Heart left ventricle (tissue), 16 donors: ENCODE measurements around the gene SEMA6A. TPM values are rescaled to one million over a fixed set of nuclear protein-coding genes. Genes with fewer than 3 reads are reported as not detected.

Experiments
- ATAC-seq, 4 donors: fragments of 200-7000 bp; cut with Tn5 transposase; one replicate each; pipeline ENCODE4 v1.9.1; 2020 to 2022; ENCODE audit warnings: moderate library complexity in 4 of 4, mild to moderate bottlenecking in 3 of 4, moderate number of reproducible peaks in 1 of 4
- DNase-seq, 5 donors: peaks; one replicate each; pipeline ENCODE4 v3.0.0-alpha.2; 2020
- H3K27ac ChIP-seq, 12 donors: fragments of 200-600 bp; sonication (generic) in 4 of 12; one replicate each; pipeline versions ENCODE4 v1.5.0 to v1.8.0; 2016 to 2022; ENCODE audit warnings: mild to moderate bottlenecking in 2 of 12
- H3K27me3 ChIP-seq, 9 donors: fragments of 200-600 bp; sonication (generic) in 2 of 9; one replicate each; pipeline versions ENCODE4 v1.5.1 to v1.8.0; 2016 to 2022; ENCODE audit warnings: mild to moderate bottlenecking in 3 of 9
- H3K36me3 ChIP-seq, 9 donors: fragments of 200-600 bp; sonication (generic) in 2 of 9; one replicate each; pipeline versions ENCODE4 v1.5.0 to v1.8.0; 2018 to 2022; ENCODE audit warnings: mild to moderate bottlenecking in 2 of 9
- H3K4me1 ChIP-seq, 12 donors: fragments of 200-600 bp; sonication (generic) in 4 of 12; one replicate each; pipeline versions ENCODE4 v1.5.0 to v1.8.0; 2016 to 2022; ENCODE audit warnings: mild to moderate bottlenecking in 3 of 12
- H3K4me3 ChIP-seq, 12 donors: fragments of 200-600 bp; sonication (generic) in 4 of 12; one replicate each; pipeline versions ENCODE4 v1.5.0 to v1.8.0; 2017 to 2022; ENCODE audit warnings: mild to moderate bottlenecking in 9 of 12, moderate library complexity in 4 of 12
- H3K9me3 ChIP-seq, 12 donors: fragments of 200-600 bp; sonication (generic) in 4 of 12; one replicate each; pipeline versions ENCODE4 v1.5.0 to v1.8.0; 2016 to 2022; ENCODE audit warnings: mild to moderate bottlenecking in 1 of 12
- POLR2A ChIP-seq, 2 donors: fragments of 450-650 bp; IDR thresholded peaks; one replicate each; pipeline ENCODE4 v1.6.1; 2017; ENCODE audit warnings: antibody characterized with exemption in 2 of 2, mild to moderate bottlenecking in 2 of 2, moderate library complexity in 2 of 2
- WGBS, 4 donors: extraction: QIAGEN DNeasy Blood & Tissue Kit in 2 of 4; methylation state at CpG; one replicate each; pipeline versions ENCODE4 v1.1.5 to v1.1.7; 2013 to 2018; 5-methylcytosine and 5-hydroxymethylcytosine counted together
- intact Hi-C, 10 donors: fragments of 100-400 bp; cut with DNase I; formaldehyde crosslinking; loops; one replicate each; pipeline versions ENCODE4 v1.11.1 to v1.14.2; 2022
- polyA plus RNA-seq, 2 donors: library from polyadenylated mRNA; stranded (reverse); fragments of 200-250 nt; gene quantifications; one replicate each; pipeline ENCODE4 v1.2.3, GENCODE V29; 2013
- total RNA-seq, 9 donors: library from RNA; depleted of rRNA in 2 of 9; stranded (reverse); fragments of >200 nt in 2 of 9; fragmentation: NEBNext Ultra II Directional in 3 of 9; extraction: Animal tissue kit (Norgen Biotek cat#: 25700) in 3 of 9; gene quantifications; one replicate each; pipeline versions ENCODE4 v1.1.0 to v1.2.4, GENCODE V29; 2016 to 2023
- TF ChIP-seq, protein P1 (sequence below), 12 donors: fragments of 200-600 bp; sonication (generic) in 4 of 12; IDR thresholded peaks; one replicate each; pipeline versions ENCODE4 v1.5.0 to v1.8.0; 2018 to 2022; ENCODE audit warnings: antibody characterized with exemption in 12 of 12, mild to moderate bottlenecking in 5 of 12
- donor health status: ischemic (EF 13 %, LVEDD 7.1; RV severe dilation, severe dysfunction).
- donor health status: healthy with polysubstance abuse.
- donor health status: DM: no; HTN: yes; CAD: no.
- donor health status: DM: no; HTN: no; CAD: no.
- donor health status: ischemic (EF 25% LVEDD 6.9; RV normal size, moderate dysfunction).
- donor health status: ischemic (EF 25% LVEDD 5.7; RV mildly dilated, moderate dysfunction).
- donor health status: healthy.
- donor health status: DM: yes; HTN: yes; CAD: no.
- donor health status: ischemic (EF 35%, LVEDD 5.7; RV mildly dilated, moderate dysfunction).
- donor health status: nonischemic (EF 11% LVEDD 7.7; RV severe dilation, severe dysfunction).
- donor health status: DM: yes; HTN: yes; CAD: no.
- donor health status: PGD.
- donor health status: ischemic (EF 29% LVEDD 5.4; RV normal size, mild dysfunction).
- donor health status: nonischemic (EF 23%, LVEDD 6.1; RV moderate dilation, normal function).

The SEMA6A gene
- total and polyA plus RNA-seq, 11 donors: 2.2 to 12.7 (median 6.3) TPM

DNA sequence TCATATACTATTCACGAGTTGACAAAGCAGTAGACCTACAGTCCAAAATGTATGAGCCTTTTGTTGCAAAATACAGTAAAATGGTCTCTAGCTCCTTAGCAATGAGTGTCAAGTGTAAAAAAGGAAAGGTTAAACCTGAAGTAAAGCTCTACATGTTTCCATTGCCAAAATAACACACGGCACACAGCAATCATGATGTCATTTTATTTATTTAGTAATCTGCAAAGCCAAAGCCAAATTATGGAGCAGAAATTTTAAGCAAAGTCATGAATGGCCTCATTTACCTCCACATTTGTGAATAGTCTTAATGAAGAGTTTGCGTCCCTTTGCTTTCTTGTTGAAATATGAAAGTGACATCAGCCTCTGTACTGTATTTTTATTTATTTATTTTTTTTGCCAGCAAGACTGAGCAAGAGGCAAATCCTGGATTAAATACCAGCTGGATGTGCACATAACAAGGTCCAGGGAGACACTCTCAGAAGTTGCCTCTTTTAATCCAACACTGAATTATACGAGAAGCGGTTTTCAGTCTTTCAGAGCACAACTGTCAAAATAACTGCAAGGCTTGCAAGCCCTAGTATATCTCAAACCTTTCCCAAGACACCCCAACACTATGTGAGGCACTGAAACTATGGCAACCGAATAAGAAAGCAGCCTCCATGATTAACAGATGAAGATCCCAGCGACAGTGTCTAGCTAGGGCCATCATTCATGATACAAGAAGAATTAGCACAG lies 9.7 kb downstream of the SEMA6A start:
- no peak overlapping the region for H3K27ac ChIP-seq
- peaks cover 0 to 30% (median 12%) of the 10 kb centered on the region in 12 donors for H3K4me1 ChIP-seq
- DNase-seq: no peak
- H3K4me3 ChIP-seq: no peak overlapping the region
- peak in 1 of 4 donors; percentile 41 for ATAC-seq
- no peaks in the 10 kb centered on the region for H3K9me3 ChIP-seq
- intact Hi-C loops: loop anchor here in 1 of 10 donors (10.0 kb wide), 1 partner anchor 420 kb away; no protein-coding TSS in a partner anchor
- peaks cover 0 to 11% (median 0%) of the 10 kb centered on the region in 9 donors for H3K27me3 ChIP-seq
- 67 to 77% (median 75%) methylated on average over 7 of the region's 7 CpGs for WGBS, 4 donors
- no peak for TF ChIP-seq POLR2A (IDR thresholded peaks at IDR 0.05)
- TF ChIP-seq, protein P1, sequence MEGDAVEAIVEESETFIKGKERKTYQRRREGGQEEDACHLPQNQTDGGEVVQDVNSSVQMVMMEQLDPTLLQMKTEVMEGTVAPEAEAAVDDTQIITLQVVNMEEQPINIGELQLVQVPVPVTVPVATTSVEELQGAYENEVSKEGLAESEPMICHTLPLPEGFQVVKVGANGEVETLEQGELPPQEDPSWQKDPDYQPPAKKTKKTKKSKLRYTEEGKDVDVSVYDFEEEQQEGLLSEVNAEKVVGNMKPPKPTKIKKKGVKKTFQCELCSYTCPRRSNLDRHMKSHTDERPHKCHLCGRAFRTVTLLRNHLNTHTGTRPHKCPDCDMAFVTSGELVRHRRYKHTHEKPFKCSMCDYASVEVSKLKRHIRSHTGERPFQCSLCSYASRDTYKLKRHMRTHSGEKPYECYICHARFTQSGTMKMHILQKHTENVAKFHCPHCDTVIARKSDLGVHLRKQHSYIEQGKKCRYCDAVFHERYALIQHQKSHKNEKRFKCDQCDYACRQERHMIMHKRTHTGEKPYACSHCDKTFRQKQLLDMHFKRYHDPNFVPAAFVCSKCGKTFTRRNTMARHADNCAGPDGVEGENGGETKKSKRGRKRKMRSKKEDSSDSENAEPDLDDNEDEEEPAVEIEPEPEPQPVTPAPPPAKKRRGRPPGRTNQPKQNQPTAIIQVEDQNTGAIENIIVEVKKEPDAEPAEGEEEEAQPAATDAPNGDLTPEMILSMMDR (IDR thresholded peaks at IDR 0.05): no peak
- H3K36me3 ChIP-seq: no peaks in the 10 kb centered on the region

DNA sequence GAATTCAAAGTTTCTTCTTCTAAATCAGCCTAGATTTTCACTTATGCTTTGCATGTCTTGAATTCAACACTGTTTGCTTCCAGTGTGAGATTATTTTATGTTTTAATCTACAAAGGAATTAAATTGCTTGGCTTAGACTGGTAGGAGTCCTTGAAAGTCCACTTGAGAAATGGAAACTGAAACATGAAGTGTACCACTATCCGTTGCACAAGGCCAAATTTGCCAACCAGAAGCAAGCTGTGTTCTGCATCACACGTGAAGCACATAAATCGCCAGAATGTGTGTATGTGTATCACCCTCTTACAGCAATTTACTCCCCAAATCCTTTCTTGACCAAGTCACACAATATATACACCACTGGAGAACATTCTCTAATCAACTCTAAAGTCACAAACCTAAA lies 10.3 kb downstream of the SEMA6A start:
- TF ChIP-seq, protein P1 (IDR thresholded peaks at IDR 0.05): no peak
- no peak for TF ChIP-seq POLR2A (IDR thresholded peaks at IDR 0.05)
- no peak overlapping the region for H3K4me3 ChIP-seq
- peaks cover 0 to 31% (median 12%) of the 10 kb centered on the region in 12 donors for H3K4me1 ChIP-seq
- peaks cover 0 to 5% (median 0%) of the 10 kb centered on the region in 9 donors for H3K27me3 ChIP-seq
- H3K36me3 ChIP-seq: no peaks in the 10 kb centered on the region
- H3K9me3 ChIP-seq: no peaks in the 10 kb centered on the region
- intact Hi-C loops: loop anchor here in 1 of 10 donors (10.0 kb wide), 1 partner anchor 420 kb away; no protein-coding TSS in a partner anchor
- no peak for DNase-seq
- WGBS, 4 donors: 71 to 83% (median 81%) methylated on average over 3 of the region's 3 CpGs
- H3K27ac ChIP-seq: no peak overlapping the region
- ATAC-seq: peak in 1 of 4 donors; percentile 33

DNA sequence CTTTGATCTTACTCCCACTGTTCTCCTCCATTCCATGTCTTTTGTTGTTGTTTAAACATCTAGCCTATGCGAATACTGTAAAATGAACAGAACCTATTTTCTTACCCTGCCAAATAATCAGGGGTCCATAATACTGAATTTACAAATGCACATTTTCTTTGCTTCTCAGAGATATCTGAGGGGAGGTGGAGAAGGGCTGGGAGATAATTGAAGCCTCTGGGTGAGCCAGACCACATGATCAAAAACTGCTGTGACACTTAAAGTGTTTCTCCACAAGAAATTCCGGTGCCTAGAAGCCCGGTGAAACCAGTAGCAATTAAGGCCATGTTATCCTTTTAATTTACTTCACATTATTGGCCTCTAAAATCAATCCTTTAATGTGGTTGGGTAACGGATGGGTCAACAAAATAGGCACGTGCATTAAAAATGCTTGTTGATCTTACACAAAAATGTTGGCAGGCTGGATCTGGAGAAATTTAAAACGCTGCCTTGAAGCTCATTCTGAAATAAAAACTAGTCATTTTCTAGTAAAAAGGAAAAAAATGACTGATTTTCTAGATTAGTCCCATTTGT lies 10.8 kb downstream of the SEMA6A start:
- 84 to 86% (median 86%) methylated on average over 6 of the region's 6 CpGs for WGBS, 4 donors
- intact Hi-C loops: loop anchor here in 1 of 10 donors (10.0 kb wide), 1 partner anchor 419 kb away; no protein-coding TSS in a partner anchor
- H3K27me3 ChIP-seq: peaks cover 0 to under 1% (median 0%) of the 10 kb centered on the region in 9 donors
- no peak overlapping the region for H3K27ac ChIP-seq
- ATAC-seq (no peak), DNase-seq (no peak)
- peaks cover 0 to 31% (median 12%) of the 10 kb centered on the region in 12 donors for H3K4me1 ChIP-seq
- no peaks in the 10 kb centered on the region for H3K9me3 ChIP-seq
- no peak overlapping the region for H3K4me3 ChIP-seq
- no peaks in the 10 kb centered on the region for H3K36me3 ChIP-seq
- TF ChIP-seq, protein P1 (IDR thresholded peaks at IDR 0.05): no peak
- TF ChIP-seq POLR2A (IDR thresholded peaks at IDR 0.05): no peak

DNA sequence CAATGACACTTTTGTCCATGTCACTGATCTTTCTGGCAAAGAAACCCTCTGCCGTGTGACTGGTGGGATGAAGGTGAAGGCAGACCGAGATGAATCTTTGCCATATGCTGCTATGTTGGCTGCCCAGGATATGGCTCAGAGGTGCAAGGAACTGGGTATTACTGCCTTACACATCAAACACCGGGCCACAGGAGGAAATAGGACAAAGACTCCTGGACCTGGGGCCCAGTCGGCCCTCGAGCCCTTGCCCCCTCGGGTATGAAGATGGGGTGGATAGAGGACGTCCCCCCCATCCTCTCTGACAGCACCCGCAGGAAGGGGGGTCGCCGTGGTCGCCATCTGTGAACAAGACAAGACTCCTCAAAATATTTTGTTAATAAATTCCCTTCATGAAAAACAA lies 12.0 kb downstream of the SEMA6A start:
- no peak for ATAC-seq
- Histone ChIP-seq H3K9me3 (no peaks in the 10 kb centered on the region), H3K36me3 (no peaks in the 10 kb centered on the region), H3K4me1 (peaks cover 0 to 31% (median 12%) of the 10 kb centered on the region in 12 donors), H3K4me3 (no peak overlapping the region), H3K27ac (no peak overlapping the region), H3K27me3 (no peaks in the 10 kb centered on the region)
- no peak for TF ChIP-seq POLR2A (IDR thresholded peaks at IDR 0.05)
- TF ChIP-seq, protein P1 (IDR thresholded peaks at IDR 0.05): no peak
- 74 to 85% (median 80%) methylated on average over 8 to 11 of the region's 11 CpGs for WGBS, 4 donors
- intact Hi-C loops: loop anchor here in 1 of 10 donors (10.0 kb wide), 1 partner anchor 418 kb away; no protein-coding TSS in a partner anchor
- DNase-seq: no peak
